ENCODE results near the gene ZNHIT2. TPM values are rescaled to one million over a fixed set of nuclear protein-coding genes. Genes with fewer than 3 reads are reported as not detected.

ZNHIT2 gene
- total and polyA plus RNA-seq, 10 of the 15 experiments (the other 5 are each of a cell fraction or from before 2014, with no cell fraction given), result 0.24 to 20.4 (median 15.5) TPM; not detected in 1

- no peak for TF ChIP-seq IRF3 (IDR thresholded peaks at IDR 0.05)
- TF ChIP-seq RBBP5 (conservative IDR thresholded peaks at IDR 0.05), result no peak
- TF ChIP-seq WRNIP1 (IDR thresholded peaks at IDR 0.05; ENCODE audit: borderline replicate concordance, low read depth, low read length), result 0 out of 2 replicates have a peak, but pooled peaks have one; percentile 72
- no peak; the same call in 1 of the 2 replicates for TF ChIP-seq BACH1 (IDR thresholded peaks at IDR 0.05; ENCODE audit: borderline replicate concordance)
- no peak for TF ChIP-seq HDAC6 (IDR thresholded peaks at IDR 0.05; ENCODE audit: unreplicated experiment)
- TF ChIP-seq DPF2 (IDR thresholded peaks at IDR 0.05), result no peak
- peak; percentile 65 for TF ChIP-seq POU2F2 (IDR thresholded peaks at IDR 0.05; ENCODE audit: borderline replicate concordance, low read depth, low read length)
- no peak for TF ChIP-seq MTA3 (IDR thresholded peaks at IDR 0.05; ENCODE audit: borderline replicate concordance, low read length)
- TF ChIP-seq, protein P1, sequence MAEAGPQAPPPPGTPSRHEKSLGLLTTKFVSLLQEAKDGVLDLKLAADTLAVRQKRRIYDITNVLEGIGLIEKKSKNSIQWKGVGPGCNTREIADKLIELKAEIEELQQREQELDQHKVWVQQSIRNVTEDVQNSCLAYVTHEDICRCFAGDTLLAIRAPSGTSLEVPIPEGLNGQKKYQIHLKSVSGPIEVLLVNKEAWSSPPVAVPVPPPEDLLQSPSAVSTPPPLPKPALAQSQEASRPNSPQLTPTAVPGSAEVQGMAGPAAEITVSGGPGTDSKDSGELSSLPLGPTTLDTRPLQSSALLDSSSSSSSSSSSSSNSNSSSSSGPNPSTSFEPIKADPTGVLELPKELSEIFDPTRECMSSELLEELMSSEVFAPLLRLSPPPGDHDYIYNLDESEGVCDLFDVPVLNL (IDR thresholded peaks at IDR 0.05; ENCODE audit: low read depth, low read length), result no peak; the same call in 1 of the 2 replicates
- no peak for TF ChIP-seq IRF4 (IDR thresholded peaks at IDR 0.05; ENCODE audit: low read depth, low read length)
- TF ChIP-seq MXI1 (IDR thresholded peaks at IDR 0.05; ENCODE audit: low read depth, low read length), result peak; percentile 71; the same call in 1 of the 2 replicates
- peak; percentile 17; the same call in 1 of the 2 replicates for TF ChIP-seq TCF3 (IDR thresholded peaks at IDR 0.05; ENCODE audit: borderline replicate concordance, insufficient read depth, low read depth, low read length)
- peak; percentile 22 for TF ChIP-seq MAX (IDR thresholded peaks at IDR 0.05; ENCODE audit: low read depth, low read length)
- TF ChIP-seq YY1 (IDR thresholded peaks at IDR 0.05; ENCODE audit: low read depth, low read length), result peak; percentile 96
- TF ChIP-seq NFXL1 (IDR thresholded peaks at IDR 0.05; ENCODE audit: borderline replicate concordance), result no peak
- no peak for TF ChIP-seq ZSCAN29 (IDR thresholded peaks at IDR 0.05)
- peak; percentile 82 for TF ChIP-seq SP1 (IDR thresholded peaks at IDR 0.05; ENCODE audit: low read depth, low read length)
- peak; percentile 64 for TF ChIP-seq ATF7 (IDR thresholded peaks at IDR 0.05; ENCODE audit: low read depth)
- TF ChIP-seq, protein P2, sequence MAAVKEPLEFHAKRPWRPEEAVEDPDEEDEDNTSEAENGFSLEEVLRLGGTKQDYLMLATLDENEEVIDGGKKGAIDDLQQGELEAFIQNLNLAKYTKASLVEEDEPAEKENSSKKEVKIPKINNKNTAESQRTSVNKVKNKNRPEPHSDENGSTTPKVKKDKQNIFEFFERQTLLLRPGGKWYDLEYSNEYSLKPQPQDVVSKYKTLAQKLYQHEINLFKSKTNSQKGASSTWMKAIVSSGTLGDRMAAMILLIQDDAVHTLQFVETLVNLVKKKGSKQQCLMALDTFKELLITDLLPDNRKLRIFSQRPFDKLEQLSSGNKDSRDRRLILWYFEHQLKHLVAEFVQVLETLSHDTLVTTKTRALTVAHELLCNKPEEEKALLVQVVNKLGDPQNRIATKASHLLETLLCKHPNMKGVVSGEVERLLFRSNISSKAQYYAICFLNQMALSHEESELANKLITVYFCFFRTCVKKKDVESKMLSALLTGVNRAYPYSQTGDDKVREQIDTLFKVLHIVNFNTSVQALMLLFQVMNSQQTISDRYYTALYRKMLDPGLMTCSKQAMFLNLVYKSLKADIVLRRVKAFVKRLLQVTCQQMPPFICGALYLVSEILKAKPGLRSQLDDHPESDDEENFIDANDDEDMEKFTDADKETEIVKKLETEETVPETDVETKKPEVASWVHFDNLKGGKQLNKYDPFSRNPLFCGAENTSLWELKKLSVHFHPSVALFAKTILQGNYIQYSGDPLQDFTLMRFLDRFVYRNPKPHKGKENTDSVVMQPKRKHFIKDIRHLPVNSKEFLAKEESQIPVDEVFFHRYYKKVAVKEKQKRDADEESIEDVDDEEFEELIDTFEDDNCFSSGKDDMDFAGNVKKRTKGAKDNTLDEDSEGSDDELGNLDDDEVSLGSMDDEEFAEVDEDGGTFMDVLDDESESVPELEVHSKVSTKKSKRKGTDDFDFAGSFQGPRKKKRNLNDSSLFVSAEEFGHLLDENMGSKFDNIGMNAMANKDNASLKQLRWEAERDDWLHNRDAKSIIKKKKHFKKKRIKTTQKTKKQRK (IDR thresholded peaks at IDR 0.05; ENCODE audit: low read depth, low read length), result no peak
- no peak; the same call in 1 of the 2 replicates for TF ChIP-seq TARDBP (IDR thresholded peaks at IDR 0.05; ENCODE audit: borderline replicate concordance)
- 0 out of 2 replicates have a peak, but pooled peaks have one; percentile 32 for TF ChIP-seq JUND (IDR thresholded peaks at IDR 0.05; ENCODE audit: low read depth, low read length)
- TF ChIP-seq CHD2 (IDR thresholded peaks at IDR 0.05; ENCODE audit: borderline replicate concordance, low read depth, low read length), result peak; percentile 52; the same call in 1 of the 2 replicates
- peak; percentile 44 for TF ChIP-seq SIX5 (IDR thresholded peaks at IDR 0.05; ENCODE audit: low read depth, low read length, severe bottlenecking)
- TF ChIP-seq SUZ12 (IDR thresholded peaks at IDR 0.05; ENCODE audit: unreplicated experiment), result no peak
- no peak for TF ChIP-seq ZNF622 (IDR thresholded peaks at IDR 0.05)
These were observed 4.6 kb upstream of the ZNHIT2 start, which contains the start of the genes FAU and MRPL49 (continued) for GRCh38 chr11:65121865-65122696.

Measured in GM12878 (cell line).